Cardiac muscle cell (in vitro differentiated cells and primary cell): ENCODE results near the gene LCN10. TPM values are rescaled to one million over a fixed set of nuclear protein-coding genes. Genes with fewer than 3 reads are reported as not detected.

Experiments used
- DNase-seq, 2 donors: peaks; one replicate each; pipeline versions ENCODE4 v3.0.0 to v3.0.0-alpha.2; 2010 to 2017; ENCODE audit warnings: low read depth in 1 of 2, low spot score in 1 of 2
- H3K27ac ChIP-seq: fragments of 200-600 bp; sonication (generic); 2 replicates; pipeline ENCODE4 v1.5.1; 2016
- H3K27me3 ChIP-seq: fragments of 200-600 bp; sonication (generic); 2 replicates; pipeline ENCODE4 v1.6.0; 2016; ENCODE audit warnings: control low read depth
- H3K36me3 ChIP-seq: fragments of 200-600 bp; sonication (generic); 2 replicates; pipeline ENCODE4 v1.5.1; 2016; ENCODE audit warnings: control low read depth
- H3K4me1 ChIP-seq: fragments of 200-600 bp; sonication (generic); 2 replicates; pipeline ENCODE4 v1.8.1; 2017; ENCODE audit warnings: low read depth, mild to moderate bottlenecking, mixed run types
- H3K4me3 ChIP-seq: fragments of 200-600 bp; sonication (generic); 2 replicates; pipeline ENCODE4 v1.5.1; 2016; ENCODE audit warnings: mild to moderate bottlenecking
- H3K9me3 ChIP-seq: fragments of 200-600 bp; sonication (generic); 2 replicates; pipeline ENCODE4 v1.5.1; 2017; ENCODE audit warnings: low read depth, mild to moderate bottlenecking, control low read depth
- polyA plus RNA-seq: library from polyadenylated mRNA; unstranded; fragments of >200 nt; fragmentation: Nextera tagmentation; extraction: Ambion mirVana; gene quantifications from 2 replicates; pipeline ENCODE4 v1.2.1, GENCODE V29; 2016
- total RNA-seq: library from RNA; depleted of rRNA; stranded (reverse); fragments of >200 nt; gene quantifications from 2 replicates; pipeline ENCODE4 v1.2.3, GENCODE V29; 2016
- TF ChIP-seq, protein P1 (sequence below): IDR thresholded peaks from 2 replicates; pipeline ENCODE4 v1.5.1; 2012; ENCODE audit warnings: low read depth, mild to moderate bottlenecking, low read length

The LCN10 gene
- total and polyA plus RNA-seq, 2 experiments from 2014 or later: 0.63 to 0.71 TPM

DNA sequence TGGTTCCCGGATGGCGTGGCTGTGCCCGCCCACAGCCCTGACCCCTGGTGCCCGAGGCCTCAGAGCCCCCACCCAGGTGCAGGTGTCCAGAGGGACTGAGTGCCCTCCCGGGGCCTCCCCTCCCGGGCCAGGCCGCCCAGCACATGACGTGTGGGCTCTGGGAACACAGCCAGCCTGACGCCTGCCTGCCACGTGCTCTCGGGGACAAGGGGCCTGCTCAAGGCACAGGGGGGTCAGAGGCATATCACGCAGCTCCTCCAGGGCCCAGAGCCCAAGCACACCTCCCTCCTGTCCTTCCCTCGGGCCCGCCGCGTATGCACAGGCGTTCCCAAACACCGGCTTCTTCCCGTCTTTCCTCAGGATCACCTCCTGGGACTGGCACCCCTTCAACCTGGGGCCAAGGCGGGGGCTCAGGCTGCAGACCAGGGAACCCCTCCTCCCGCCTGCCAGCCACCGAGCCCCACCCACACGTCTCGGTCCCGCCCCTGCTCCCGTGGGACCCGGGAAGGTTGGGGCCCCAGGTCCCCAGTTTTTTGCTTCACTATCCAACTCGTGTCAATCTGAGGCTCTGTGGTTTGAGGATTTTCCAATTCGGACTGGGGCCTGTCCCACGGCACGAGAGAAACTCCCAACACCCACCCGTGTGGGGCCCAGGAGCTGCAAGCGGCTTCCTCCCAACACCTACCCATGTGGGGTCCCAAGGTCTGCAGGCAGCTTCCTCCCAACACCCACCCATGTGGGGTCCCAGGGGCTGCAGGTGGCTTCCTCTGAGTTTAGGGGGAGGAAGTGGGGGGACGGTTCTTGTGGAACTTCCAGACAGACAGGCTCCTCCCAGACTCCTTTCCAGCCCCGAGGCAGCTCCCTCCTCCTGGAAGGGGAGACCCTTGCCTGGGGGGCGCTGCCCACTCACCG lies 1.5 kb downstream of the LCN10 start:
- H3K9me3 ChIP-seq: no peaks in the 10 kb centered on the region
- H3K27ac ChIP-seq: no peak overlapping the region
- H3K27me3 ChIP-seq: no peaks in the 10 kb centered on the region
- DNase-seq: peak in 1 of 2 donors; percentile 48
- H3K4me1 ChIP-seq: no peaks in the 10 kb centered on the region
- H3K4me3 ChIP-seq: no peak overlapping the region
- TF ChIP-seq, protein P1, sequence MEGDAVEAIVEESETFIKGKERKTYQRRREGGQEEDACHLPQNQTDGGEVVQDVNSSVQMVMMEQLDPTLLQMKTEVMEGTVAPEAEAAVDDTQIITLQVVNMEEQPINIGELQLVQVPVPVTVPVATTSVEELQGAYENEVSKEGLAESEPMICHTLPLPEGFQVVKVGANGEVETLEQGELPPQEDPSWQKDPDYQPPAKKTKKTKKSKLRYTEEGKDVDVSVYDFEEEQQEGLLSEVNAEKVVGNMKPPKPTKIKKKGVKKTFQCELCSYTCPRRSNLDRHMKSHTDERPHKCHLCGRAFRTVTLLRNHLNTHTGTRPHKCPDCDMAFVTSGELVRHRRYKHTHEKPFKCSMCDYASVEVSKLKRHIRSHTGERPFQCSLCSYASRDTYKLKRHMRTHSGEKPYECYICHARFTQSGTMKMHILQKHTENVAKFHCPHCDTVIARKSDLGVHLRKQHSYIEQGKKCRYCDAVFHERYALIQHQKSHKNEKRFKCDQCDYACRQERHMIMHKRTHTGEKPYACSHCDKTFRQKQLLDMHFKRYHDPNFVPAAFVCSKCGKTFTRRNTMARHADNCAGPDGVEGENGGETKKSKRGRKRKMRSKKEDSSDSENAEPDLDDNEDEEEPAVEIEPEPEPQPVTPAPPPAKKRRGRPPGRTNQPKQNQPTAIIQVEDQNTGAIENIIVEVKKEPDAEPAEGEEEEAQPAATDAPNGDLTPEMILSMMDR: no peak
- H3K36me3 ChIP-seq: no peaks in the 10 kb centered on the region

DNA sequence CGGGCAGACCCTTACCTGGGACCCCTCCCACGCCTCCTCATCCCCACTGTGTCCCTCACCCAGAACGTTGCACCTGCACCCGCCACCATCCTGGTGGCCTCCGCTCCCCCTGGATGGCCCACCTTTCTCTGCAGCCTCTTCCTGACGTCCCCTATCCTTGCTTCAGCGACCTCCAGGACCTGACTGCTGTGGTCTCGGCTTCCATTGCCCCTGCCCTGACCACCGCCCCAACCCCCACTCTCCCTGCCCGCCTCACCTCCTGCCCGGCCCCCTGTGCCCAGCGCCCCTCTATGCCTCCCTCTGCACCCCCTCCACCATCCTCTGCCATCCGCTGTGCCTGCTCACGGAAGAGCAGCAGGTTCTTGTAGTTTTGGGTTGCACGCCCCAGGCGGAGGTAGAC lies 2.2 kb downstream of the LCN10 start:
- no peaks in the 10 kb centered on the region for H3K27me3 ChIP-seq
- H3K4me3 ChIP-seq: no peak overlapping the region
- H3K9me3 ChIP-seq: no peaks in the 10 kb centered on the region
- TF ChIP-seq, protein P1: no peak
- H3K4me1 ChIP-seq: no peaks in the 10 kb centered on the region
- H3K27ac ChIP-seq: no peak overlapping the region
- H3K36me3 ChIP-seq: no peaks in the 10 kb centered on the region
- no peak for DNase-seq

DNA sequence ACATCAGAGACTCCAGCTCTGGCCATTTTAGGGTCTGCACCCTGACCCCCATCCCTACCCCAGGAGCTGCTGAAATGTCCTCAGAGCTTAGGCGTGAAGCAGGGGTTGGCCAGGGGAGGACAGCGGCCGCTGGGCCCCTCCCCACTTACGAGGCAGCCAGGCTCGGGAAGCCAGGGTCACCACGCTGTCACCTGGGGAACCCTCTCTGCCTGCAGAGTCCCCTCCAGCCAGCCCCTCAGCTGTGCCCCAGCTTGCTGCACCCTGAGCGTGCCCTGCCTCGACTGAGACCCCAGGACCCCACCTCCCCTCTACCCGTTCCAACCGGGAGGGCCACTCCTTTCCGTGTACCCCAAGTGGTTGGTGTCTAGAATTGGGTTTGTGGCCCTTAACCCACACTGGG lies 2.7 kb downstream of the LCN10 start:
- no peak for DNase-seq
- H3K36me3 ChIP-seq: no peaks in the 10 kb centered on the region
- no peaks in the 10 kb centered on the region for H3K27me3 ChIP-seq
- TF ChIP-seq, protein P1: no peak
- H3K4me3 ChIP-seq: no peak overlapping the region
- no peaks in the 10 kb centered on the region for H3K9me3 ChIP-seq
- H3K27ac ChIP-seq: no peak overlapping the region
- no peaks in the 10 kb centered on the region for H3K4me1 ChIP-seq

DNA sequence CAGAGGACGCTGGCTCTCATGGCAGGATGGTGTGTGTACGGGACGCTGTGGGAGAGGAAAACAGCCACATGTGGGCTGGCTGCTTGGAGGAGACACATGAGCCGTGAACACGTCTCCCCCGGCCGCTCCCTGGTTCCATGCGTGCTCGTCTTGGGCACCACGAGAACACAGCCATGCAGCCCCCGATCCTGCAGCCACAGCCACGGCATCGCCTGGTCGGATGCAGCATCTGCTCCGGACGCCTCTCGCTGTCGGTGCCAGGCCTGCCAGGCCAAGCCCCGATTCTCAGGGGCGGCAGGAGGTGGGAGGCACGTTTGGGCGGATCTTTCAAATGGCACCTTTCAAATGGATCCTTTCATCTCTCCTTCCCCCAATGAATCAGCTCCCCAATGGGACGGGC lies 3.2 kb downstream of the LCN10 start:
- DNase-seq: no peak
- Histone ChIP-seq H3K9me3 (no peaks in the 10 kb centered on the region), H3K27me3 (no peaks in the 10 kb centered on the region), H3K4me1 (no peaks in the 10 kb centered on the region), H3K27ac (no peak overlapping the region), H3K36me3 (no peaks in the 10 kb centered on the region), H3K4me3 (no peak overlapping the region)
- TF ChIP-seq, protein P1: no peak

DNA sequence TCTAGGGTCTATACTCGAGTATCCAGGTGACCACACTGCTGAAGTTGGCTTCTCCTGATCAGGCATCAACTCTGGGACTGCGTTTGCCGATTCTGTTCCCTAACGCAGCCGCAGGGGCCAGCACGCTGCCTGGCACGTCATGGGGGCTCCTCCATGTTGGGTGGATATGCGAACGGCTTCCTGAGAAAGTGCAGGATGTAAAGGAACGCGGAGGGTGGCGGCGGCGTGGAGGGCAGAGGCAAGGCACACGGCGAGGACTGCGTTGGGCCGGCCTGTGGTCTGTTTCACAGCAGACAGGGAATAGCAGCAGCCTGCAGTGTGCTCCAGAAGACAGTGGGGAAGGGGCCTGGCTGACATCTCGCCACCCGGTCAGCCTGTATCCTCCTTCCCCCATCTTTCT lies 3.8 kb downstream of the LCN10 start:
- no peak overlapping the region for H3K27ac ChIP-seq
- H3K9me3 ChIP-seq: no peaks in the 10 kb centered on the region
- no peak for DNase-seq
- TF ChIP-seq, protein P1: no peak
- H3K4me1 ChIP-seq: no peaks in the 10 kb centered on the region
- H3K36me3 ChIP-seq: no peaks in the 10 kb centered on the region
- H3K27me3 ChIP-seq: no peaks in the 10 kb centered on the region
- no peak overlapping the region for H3K4me3 ChIP-seq
